WTC11 (cell line): Measurements from ENCODE around the gene EFNA5.

ENCODE experiments used
- CBFB ChIP-seq: sonication (generic); formaldehyde crosslinking; IDR thresholded peaks from 2 replicates; pipeline ENCODE4 v1.8.1; 2022; ENCODE audit warnings: mild to moderate bottlenecking, low read depth, missing genetic modification reagents
- JUN ChIP-seq: sonication (generic); formaldehyde crosslinking; IDR thresholded peaks from 2 replicates; pipeline ENCODE4 v1.8.0; 2023; ENCODE audit warnings: mild to moderate bottlenecking, missing genetic modification reagents
- NFE2L1 ChIP-seq: sonication (generic); formaldehyde crosslinking; IDR thresholded peaks from 2 replicates; pipeline ENCODE4 v1.8.1; 2023; ENCODE audit warnings: missing genetic modification reagents
- NR2C2 ChIP-seq: sonication (generic); formaldehyde crosslinking; IDR thresholded peaks from 2 replicates; pipeline ENCODE4 v1.8.0; 2022; ENCODE audit warnings: mild to moderate bottlenecking, missing genetic modification reagents
- SOX15 ChIP-seq: fragments of 250-450 bp; sonication (Bioruptor Pico); IDR thresholded peaks from 2 replicates; pipeline ENCODE4 v1.9.0; 2021; ENCODE audit warnings: mild to moderate bottlenecking
- TCF7 ChIP-seq: sonication (generic); formaldehyde crosslinking; IDR thresholded peaks from 2 replicates; pipeline ENCODE4 v1.8.0; 2022; ENCODE audit warnings: mild to moderate bottlenecking, low read depth, missing genetic modification reagents, moderate library complexity
- TF ChIP-seq, protein P1 (sequence below): fragments of 200-600 bp; IDR thresholded peaks from 2 replicates; pipeline ENCODE4 v1.8.0; 2022; ENCODE audit warnings: antibody characterized with exemption
- TF ChIP-seq, protein P2 (sequence below): sonication (generic); formaldehyde crosslinking; IDR thresholded peaks from 2 replicates; pipeline ENCODE4 v1.8.1; 2022; ENCODE audit warnings: low read depth, missing genetic modification reagents, borderline replicate concordance
- TF ChIP-seq, protein P3 (sequence below): sonication (generic); formaldehyde crosslinking; IDR thresholded peaks from 2 replicates; pipeline ENCODE4 v1.8.1; 2022; ENCODE audit warnings: mild to moderate bottlenecking, moderate library complexity, missing genetic modification reagents
- TF ChIP-seq, protein P4 (sequence below): sonication (generic); formaldehyde crosslinking; conservative IDR thresholded peaks from 2 replicates; pipeline ENCODE4 v1.8.1; 2023; ENCODE audit warnings: mild to moderate bottlenecking, low read depth, missing genetic modification reagents, moderate library complexity
- TF ChIP-seq, protein P5 (sequence below): sonication (generic); formaldehyde crosslinking; IDR thresholded peaks from 2 replicates; pipeline ENCODE4 v1.8.0; 2022; ENCODE audit warnings: mild to moderate bottlenecking, missing genetic modification reagents
- TF ChIP-seq, protein P6 (sequence below): sonication (generic); formaldehyde crosslinking; conservative IDR thresholded peaks from 2 replicates; pipeline ENCODE4 v1.8.1; 2022; ENCODE audit warnings: mild to moderate bottlenecking, missing genetic modification reagents

DNA sequence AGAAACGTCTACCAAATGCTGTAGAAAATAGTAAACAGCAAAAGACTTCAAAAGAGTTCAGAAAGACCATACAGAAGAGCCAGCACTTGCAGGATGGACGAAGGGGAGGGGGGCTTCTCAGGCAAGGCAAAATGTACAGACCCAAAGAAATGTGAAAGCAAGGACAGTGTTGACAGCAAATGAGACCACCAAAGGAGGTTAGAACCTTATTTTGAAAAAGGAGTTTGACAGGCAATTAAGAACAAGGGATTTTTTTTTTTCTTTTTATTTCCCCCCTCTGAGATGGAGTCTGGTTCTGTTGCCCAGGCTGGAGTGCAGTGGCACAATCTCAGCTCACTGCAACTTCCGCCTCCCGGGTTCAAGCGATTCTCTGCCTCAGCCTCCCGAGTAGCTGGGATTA is 223.2 kb downstream of the EFNA5 start:
- TF ChIP-seq SOX15, result no peak
- TF ChIP-seq, protein P1, sequence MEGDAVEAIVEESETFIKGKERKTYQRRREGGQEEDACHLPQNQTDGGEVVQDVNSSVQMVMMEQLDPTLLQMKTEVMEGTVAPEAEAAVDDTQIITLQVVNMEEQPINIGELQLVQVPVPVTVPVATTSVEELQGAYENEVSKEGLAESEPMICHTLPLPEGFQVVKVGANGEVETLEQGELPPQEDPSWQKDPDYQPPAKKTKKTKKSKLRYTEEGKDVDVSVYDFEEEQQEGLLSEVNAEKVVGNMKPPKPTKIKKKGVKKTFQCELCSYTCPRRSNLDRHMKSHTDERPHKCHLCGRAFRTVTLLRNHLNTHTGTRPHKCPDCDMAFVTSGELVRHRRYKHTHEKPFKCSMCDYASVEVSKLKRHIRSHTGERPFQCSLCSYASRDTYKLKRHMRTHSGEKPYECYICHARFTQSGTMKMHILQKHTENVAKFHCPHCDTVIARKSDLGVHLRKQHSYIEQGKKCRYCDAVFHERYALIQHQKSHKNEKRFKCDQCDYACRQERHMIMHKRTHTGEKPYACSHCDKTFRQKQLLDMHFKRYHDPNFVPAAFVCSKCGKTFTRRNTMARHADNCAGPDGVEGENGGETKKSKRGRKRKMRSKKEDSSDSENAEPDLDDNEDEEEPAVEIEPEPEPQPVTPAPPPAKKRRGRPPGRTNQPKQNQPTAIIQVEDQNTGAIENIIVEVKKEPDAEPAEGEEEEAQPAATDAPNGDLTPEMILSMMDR, result no peak
- no peak for TF ChIP-seq JUN (CRISPR knock-in tag)
- TF ChIP-seq, protein P2, sequence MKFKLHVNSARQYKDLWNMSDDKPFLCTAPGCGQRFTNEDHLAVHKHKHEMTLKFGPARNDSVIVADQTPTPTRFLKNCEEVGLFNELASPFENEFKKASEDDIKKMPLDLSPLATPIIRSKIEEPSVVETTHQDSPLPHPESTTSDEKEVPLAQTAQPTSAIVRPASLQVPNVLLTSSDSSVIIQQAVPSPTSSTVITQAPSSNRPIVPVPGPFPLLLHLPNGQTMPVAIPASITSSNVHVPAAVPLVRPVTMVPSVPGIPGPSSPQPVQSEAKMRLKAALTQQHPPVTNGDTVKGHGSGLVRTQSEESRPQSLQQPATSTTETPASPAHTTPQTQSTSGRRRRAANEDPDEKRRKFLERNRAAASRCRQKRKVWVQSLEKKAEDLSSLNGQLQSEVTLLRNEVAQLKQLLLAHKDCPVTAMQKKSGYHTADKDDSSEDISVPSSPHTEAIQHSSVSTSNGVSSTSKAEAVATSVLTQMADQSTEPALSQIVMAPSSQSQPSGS, result no peak
- no peak for TF ChIP-seq NR2C2
- TF ChIP-seq CBFB (CRISPR knock-in tag), result no peak
- TF ChIP-seq, protein P3, sequence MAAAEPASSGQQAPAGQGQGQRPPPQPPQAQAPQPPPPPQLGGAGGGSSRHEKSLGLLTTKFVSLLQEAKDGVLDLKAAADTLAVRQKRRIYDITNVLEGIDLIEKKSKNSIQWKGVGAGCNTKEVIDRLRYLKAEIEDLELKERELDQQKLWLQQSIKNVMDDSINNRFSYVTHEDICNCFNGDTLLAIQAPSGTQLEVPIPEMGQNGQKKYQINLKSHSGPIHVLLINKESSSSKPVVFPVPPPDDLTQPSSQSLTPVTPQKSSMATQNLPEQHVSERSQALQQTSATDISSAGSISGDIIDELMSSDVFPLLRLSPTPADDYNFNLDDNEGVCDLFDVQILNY (CRISPR knock-in tag), result no peak
- TF ChIP-seq, protein P4, sequence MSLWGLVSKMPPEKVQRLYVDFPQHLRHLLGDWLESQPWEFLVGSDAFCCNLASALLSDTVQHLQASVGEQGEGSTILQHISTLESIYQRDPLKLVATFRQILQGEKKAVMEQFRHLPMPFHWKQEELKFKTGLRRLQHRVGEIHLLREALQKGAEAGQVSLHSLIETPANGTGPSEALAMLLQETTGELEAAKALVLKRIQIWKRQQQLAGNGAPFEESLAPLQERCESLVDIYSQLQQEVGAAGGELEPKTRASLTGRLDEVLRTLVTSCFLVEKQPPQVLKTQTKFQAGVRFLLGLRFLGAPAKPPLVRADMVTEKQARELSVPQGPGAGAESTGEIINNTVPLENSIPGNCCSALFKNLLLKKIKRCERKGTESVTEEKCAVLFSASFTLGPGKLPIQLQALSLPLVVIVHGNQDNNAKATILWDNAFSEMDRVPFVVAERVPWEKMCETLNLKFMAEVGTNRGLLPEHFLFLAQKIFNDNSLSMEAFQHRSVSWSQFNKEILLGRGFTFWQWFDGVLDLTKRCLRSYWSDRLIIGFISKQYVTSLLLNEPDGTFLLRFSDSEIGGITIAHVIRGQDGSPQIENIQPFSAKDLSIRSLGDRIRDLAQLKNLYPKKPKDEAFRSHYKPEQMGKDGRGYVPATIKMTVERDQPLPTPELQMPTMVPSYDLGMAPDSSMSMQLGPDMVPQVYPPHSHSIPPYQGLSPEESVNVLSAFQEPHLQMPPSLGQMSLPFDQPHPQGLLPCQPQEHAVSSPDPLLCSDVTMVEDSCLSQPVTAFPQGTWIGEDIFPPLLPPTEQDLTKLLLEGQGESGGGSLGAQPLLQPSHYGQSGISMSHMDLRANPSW (CRISPR knock-in tag), result no peak
- TF ChIP-seq TCF7, result no peak
- TF ChIP-seq NFE2L1 (CRISPR knock-in tag), result no peak
- TF ChIP-seq, protein P5, sequence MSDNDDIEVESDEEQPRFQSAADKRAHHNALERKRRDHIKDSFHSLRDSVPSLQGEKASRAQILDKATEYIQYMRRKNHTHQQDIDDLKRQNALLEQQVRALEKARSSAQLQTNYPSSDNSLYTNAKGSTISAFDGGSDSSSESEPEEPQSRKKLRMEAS (CRISPR knock-in tag), result no peak
- TF ChIP-seq, protein P6, sequence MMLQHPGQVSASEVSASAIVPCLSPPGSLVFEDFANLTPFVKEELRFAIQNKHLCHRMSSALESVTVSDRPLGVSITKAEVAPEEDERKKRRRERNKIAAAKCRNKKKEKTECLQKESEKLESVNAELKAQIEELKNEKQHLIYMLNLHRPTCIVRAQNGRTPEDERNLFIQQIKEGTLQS (CRISPR knock-in tag), result no peak
